ENCODE measurements around the gene FBL.
"Not testable (repeated sequence)": the region's sequence is repeated elsewhere in the genome, so short reads cannot be mapped to it uniquely, and the experiment has no call there.

DNA sequence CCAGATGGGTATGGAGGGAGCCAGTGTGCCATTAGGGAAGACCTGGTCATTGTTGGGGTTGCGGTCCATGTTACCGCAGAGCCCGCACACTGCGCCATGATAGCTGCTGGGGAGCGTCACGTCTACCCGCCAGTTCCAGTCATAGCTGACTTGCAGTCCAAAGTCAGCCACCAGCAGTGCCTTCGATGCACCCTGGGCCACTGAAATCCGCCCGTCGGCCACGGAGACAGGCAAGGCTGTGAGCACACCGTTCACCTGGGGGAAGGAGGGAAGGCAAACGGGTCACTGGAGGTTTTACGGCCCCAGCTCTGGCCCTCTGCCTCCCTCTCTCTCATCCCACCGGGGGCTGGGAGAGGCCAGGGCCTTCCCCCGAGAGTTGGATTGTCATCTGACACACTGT is 31.8 kb upstream of the FBL start:
- TF ChIP-seq EZH2 (IDR thresholded peaks at IDR 0.05; ENCODE audit: borderline replicate concordance, control insufficient read depth, low read depth, low read length); CBFB (IDR thresholded peaks at IDR 0.05; ENCODE audit: low read depth); RAD51 (IDR thresholded peaks at IDR 0.05); ASH2L (IDR thresholded peaks at IDR 0.05; ENCODE audit: borderline replicate concordance, low read depth); SIN3A (IDR thresholded peaks at IDR 0.05; ENCODE audit: low read depth, low read length): not testable (repeated sequence)
- TF ChIP-seq, protein P1, sequence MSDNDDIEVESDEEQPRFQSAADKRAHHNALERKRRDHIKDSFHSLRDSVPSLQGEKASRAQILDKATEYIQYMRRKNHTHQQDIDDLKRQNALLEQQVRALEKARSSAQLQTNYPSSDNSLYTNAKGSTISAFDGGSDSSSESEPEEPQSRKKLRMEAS (IDR thresholded peaks at IDR 0.05; ENCODE audit: low read depth, low read length) = not testable (repeated sequence)
- TF ChIP-seq, protein P2, sequence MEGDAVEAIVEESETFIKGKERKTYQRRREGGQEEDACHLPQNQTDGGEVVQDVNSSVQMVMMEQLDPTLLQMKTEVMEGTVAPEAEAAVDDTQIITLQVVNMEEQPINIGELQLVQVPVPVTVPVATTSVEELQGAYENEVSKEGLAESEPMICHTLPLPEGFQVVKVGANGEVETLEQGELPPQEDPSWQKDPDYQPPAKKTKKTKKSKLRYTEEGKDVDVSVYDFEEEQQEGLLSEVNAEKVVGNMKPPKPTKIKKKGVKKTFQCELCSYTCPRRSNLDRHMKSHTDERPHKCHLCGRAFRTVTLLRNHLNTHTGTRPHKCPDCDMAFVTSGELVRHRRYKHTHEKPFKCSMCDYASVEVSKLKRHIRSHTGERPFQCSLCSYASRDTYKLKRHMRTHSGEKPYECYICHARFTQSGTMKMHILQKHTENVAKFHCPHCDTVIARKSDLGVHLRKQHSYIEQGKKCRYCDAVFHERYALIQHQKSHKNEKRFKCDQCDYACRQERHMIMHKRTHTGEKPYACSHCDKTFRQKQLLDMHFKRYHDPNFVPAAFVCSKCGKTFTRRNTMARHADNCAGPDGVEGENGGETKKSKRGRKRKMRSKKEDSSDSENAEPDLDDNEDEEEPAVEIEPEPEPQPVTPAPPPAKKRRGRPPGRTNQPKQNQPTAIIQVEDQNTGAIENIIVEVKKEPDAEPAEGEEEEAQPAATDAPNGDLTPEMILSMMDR (IDR thresholded peaks at IDR 0.05 in 2 of 3, conservative IDR thresholded peaks at IDR 0.05 in 1 of 3; ENCODE audit: control insufficient read depth in 2 of 3, extremely low read depth in 1 of 3, insufficient read depth in 1 of 3, low read depth in 3 of 3, low read length in 3 of 3) = not testable (repeated sequence)
- TF ChIP-seq, protein P3, sequence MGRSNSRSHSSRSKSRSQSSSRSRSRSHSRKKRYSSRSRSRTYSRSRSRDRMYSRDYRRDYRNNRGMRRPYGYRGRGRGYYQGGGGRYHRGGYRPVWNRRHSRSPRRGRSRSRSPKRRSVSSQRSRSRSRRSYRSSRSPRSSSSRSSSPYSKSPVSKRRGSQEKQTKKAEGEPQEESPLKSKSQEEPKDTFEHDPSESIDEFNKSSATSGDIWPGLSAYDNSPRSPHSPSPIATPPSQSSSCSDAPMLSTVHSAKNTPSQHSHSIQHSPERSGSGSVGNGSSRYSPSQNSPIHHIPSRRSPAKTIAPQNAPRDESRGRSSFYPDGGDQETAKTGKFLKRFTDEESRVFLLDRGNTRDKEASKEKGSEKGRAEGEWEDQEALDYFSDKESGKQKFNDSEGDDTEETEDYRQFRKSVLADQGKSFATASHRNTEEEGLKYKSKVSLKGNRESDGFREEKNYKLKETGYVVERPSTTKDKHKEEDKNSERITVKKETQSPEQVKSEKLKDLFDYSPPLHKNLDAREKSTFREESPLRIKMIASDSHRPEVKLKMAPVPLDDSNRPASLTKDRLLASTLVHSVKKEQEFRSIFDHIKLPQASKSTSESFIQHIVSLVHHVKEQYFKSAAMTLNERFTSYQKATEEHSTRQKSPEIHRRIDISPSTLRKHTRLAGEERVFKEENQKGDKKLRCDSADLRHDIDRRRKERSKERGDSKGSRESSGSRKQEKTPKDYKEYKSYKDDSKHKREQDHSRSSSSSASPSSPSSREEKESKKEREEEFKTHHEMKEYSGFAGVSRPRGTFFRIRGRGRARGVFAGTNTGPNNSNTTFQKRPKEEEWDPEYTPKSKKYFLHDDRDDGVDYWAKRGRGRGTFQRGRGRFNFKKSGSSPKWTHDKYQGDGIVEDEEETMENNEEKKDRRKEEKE (IDR thresholded peaks at IDR 0.05) = not testable (repeated sequence)

Measured in GM12878 (cell line).